ENCODE results near the gene DNMT3A.

DNMT3A gene

DNA sequence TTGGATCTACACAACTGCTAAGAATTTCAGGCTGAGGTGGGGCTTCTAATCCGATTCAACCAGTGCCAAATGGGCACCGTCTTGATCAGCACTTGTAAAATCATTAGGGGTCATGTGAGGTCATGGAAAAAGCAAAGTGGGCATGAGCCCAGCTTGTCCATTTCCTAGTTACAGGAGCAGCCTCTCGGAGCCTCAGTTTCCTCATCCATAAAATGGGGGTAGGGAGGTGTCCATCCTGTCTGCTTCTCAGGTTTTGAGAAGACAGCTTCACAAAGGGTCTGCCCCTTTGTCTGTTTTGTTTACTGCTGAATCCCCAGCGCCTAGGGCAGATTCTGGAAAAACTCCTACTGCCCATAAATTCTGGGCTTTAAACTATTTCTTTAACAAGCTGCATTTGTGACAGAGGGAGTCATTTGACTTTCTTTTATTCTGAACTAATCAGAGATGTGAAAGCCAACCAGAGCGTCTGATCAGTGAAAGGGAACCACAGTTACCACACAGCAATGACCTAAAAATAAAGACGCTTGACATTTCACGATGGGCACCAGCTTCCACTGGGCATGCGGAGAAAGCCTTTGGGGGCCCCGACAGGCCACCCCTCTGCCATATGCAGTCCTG lies 38.9 kb downstream of the DNMT3A start:
- DNase-seq = no peak

DNA sequence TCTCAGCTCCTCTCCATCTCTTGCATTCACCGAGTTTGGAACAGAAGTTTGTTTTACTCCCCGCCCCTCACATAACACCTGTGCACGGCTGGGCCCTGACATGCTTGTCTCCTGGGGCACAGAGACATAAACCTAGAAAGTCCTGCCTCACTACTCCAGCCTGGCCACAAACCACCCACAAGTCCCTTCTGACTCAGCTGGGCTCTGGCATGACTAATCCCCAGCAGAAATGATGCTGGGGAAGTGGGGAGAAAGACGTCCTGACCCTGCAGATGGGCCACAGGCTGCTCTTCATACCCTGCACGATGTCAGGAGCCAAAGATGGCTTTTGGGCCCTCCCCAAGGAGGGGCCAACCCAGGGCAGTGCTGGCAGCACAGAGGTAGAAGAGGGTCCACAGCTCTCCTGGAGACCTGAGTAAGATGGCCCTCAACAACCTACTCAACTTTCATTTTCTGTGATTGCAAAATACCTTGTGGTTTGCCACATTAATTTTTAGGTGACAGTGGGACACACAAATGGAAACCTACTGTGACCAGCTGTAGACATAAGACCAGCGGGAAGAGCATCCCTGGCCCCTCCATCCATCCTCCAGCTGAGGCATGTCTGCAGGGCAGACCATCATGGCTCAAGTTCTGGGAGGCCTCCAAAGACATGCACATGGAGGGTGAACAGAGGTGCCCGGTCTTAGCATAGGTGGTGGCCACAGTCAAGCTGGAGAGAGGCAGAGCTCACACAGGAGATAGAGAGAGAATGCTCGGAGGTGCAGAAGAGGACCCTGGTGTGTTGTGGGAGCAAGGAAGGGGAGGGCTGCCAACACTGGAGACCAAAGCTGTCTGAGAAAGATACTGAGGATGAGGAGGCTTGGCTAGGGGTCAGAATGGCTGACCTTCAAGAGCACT lies 40.0 kb downstream of the DNMT3A start:
- DNase-seq = no peak

- DNase-seq = no peak
Observed at GRCh38 chr2:25300001-25300400, 41.7 kb downstream of the DNMT3A start.

DNA sequence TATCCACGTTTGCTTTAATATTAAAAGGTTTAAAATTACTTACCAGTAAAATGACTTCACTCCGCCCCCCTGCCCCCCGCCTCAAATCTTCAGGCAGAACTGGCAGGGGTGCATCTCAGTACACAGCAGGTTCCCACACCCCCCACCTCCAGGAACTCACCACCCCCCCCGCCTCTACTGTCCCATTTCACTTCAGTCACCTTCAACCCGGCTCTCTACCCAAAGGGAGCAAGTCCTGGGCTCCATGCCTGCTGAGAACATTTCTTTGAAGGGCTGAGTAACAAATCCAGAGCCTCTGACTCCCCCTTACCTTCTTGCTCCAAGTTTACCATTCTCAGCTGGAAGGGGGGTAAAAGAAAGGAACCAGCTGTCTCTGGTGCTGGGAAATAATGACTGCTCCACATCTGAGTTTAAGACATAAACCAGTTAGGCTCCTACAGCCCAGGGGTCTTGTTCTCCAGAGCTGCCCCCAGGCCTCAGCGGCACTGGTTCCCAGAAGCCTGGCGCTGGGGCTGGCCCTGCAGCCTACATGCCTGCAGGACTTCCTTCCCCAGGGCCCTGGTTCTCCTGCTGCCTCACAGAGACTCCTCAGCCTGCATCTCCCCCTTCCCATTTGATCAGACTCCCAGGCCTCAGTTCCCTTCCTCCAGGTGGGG lies 42.8 kb downstream of the DNMT3A start:
- no peak for DNase-seq

- no peak for DNase-seq
Observed at GRCh38 chr2:25297738-25298137, 44.0 kb downstream of the DNMT3A start.

- no peak for DNase-seq
Observed at GRCh38 chr2:25295621-25296020, 46.1 kb downstream of the DNMT3A start.

DNA sequence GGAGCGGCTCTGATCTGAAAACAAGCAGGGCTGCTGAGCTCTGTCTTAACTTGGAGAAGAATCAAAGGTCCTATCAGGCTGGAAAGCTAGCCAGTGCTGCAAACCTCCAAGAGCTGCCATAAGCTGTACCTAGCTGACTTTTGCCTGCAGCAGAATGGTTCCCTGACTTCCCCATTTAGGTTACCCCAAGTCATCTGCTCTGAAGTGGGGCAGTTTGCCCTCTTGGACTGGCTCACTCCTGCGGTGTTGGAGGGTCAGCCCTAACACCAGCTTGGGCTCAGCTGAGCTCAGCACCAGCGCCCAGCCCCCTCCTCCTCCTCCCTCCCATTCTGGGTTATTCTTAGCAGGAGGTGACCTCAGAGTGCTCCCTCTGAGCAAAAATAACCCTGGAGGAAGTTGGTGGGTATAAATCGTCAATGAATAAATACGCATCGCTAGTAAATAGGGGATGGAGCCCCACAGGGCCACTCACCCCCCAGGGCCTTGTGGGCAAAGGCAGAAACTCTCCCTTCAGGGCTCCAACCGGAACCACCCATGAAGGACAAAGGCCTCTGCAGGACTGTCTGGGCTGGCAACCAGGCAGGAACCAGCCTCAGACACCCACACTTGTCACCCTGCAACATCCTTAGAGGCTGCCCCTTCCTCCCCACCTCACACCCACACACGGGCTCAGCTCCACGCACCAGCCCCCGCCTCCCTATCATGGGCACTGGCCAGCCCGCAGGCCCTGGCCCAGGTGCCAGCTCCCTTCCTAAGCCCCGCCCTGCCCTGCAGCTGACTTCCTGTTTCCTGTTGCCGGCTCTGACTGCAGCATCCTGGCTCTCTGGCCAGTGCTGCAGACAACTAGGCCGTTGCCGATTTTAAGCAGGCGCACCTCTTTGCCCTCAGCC lies 46.9 kb downstream of the DNMT3A start:
- no peak for DNase-seq

DNA sequence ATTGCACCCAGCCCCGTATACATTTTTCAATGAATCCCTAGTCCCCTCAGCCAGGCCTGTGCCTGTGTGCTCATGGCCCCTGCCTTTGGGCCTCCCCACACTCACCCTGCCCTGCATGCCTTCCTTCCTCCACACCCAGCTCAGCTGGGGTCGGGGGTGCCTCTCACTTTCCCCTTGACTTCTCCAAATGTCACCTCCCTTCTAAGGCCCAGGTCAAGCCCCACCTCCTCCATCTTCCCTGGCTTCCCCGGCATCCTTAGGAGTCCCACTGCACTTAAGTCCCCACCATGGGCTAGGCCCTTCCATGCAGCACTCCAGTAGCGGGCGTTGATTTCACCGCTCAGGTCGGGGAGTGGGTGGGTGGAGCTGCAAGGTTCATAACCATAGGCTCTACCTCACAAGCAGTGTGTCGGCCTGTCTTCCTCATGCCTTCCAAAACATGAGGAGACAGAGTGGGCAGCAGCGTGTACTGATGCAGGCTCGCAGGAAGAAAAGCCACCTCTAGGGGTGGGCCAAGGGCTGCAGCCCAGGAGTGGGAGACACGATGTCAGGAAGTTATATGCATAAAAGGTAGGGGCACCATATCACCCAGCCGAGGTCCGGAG lies 47.7 kb downstream of the DNMT3A start:
- no peak for DNase-seq

DNA sequence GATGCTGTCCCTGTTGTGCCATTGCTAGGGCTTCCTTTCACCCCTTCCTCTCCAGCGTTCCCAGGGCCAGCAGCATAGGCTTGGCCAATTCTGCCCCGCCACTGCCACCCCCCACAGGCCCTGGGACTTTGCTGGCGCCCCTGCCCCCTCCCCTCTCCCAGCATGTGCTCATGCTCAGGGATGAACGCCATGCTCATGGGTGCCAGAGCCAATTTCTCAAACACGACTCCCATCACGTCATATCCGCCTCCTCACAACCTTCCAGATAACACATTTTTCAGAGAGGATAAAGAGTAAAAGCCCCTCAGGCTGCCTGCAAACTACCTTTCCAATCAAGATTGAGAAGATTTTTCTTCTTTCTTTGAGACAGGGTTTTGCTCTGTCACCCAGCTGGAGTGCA lies 48.6 kb downstream of the DNMT3A start:
- DNase-seq = no peak

DNA sequence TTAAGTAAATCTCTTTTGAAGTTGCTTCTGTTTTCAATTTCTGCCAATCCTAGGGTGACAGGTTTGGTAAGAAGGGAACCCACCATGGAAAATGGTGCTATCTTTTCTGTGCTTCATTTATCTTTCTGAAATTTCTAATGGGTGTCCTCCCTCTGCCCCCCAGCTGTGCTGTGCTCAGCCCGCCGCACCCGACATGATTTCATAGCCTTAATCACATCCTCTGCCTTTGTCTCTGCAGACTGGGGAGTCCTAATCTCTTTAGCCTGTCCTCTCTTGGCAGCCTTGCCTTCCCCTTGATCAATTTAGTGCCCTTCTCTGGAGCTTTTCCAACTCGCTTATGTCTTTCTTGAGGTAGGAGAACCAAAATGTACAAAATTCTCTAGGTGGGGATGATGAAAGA lies 49.3 kb downstream of the DNMT3A start:
- DNase-seq = no peak

DNA sequence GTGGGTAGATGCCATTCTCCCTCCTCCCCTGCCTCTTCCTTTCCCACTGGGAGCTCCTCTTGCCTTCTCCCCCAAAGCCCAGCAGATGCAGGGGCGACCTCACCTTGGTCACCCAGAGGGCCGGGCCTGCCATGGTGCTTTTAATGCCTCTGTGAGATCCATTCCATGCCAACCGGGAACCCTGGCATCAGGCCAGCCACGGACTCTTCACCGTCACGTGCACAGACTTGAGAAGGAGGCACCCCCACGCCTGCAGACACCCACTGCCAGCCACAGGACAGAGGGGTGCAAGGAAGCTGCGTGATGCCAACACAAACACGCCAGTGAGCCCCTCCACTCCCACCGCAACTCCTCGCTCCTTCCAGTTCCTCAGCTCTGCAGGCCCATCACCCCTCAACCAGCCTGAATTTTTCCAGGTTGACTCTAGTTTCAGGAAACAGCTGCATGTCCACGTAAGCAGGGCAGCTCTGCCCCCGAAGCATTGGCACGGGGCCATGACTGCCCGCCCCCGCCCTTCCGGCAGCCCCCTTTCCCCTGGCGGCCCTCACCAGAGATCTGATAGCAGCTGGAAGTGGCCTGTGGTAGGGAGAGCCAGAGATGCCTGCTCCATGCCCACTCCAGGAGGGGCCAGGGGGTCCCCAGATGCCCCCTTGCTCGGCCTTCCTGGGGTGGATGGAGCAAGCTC lies 50.8 kb downstream of the DNMT3A start:
- no peak for DNase-seq

DNA sequence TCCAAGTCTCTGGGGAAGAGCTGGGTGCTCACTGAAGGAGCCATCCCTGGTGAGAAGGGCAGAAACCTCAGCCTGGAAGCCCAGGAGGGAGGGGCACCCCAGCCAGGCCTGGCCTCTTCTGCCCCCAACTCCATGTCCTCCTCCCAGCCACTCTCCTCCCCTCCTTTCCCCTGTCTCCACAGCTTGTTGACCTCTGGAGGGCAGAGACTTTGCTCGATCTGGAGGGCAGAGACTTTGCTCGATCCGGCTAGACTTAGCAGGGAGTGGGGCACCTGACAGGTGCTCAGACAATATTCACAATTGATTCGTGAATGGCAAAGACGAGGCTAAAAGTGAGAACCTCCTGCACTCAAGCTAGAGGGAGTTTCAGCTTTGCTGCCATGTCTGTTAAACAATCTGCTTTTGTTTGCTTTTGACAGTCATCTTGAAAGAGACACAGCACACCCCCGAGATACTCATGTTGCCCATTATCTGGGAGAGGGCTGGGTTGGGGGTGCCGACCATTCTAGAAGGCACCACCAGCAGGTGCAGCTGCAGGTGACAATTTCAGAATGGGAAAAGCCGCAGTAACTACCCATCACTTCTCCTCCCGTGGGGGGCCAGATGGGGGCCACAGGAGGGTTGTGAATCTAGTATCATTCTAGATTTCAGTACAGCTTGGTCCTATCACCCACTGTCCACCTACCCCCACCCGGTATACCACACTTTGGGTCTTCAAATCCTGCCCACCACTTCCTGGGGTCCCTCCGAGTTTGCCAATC lies 54.8 kb downstream of the DNMT3A start:
- no peak for DNase-seq

DNA sequence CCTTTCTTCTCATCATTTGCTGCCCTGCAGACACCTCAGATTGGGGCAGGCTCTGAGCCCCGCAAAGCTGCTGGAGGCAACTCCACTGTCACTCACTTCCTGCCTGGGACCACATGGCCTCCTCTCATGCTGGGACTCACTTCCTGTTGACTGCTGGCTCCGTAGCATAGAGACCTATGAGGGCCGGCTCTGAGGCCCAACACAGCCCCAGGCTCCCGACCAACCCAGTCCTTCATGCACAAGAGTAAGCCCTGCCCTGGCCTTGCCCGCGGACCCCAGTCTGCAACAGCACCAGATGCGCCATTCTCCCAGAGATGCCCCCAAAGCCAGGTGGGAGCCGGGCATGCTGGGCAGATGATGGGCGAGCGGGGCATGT lies 55.7 kb downstream of the DNMT3A start:
- no peak for DNase-seq

DNA sequence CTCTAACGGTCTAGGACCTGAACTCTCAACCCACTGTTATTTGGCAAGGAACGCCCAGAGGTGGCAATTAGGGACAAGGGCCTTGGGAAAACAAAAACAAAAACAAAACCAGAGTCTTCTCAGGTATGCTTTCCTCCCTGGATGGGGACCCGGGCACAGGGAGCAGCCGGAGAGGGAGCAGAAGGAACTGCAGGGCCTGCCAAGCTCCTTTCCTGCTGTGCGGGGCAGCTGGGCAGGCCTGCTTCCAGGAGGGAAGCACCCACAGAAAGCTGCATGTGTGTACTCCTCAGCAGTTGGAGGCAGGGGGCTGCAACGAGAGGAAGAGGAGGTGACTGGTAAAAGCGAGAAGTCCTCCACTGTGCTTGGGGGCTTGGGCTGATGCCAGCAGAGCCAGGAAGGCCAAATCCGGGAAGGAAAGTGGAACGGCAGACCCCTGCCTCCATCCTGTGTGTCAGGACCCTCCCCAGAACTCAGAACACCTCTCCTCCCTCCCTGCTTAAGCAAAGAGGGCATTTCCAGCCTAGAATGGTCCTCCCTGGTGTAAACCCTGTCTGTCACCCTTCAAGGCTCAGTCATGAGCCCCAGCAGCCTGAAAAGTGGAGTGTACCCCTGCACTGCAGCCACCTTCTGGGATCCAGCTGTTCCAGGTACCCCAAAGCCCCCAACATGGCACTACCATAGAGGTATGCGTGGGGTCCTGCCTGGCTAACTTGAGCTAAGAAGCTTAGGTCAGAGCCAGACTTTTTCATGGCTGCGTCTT lies 56.3 kb downstream of the DNMT3A start:
- no peak for DNase-seq

DNA sequence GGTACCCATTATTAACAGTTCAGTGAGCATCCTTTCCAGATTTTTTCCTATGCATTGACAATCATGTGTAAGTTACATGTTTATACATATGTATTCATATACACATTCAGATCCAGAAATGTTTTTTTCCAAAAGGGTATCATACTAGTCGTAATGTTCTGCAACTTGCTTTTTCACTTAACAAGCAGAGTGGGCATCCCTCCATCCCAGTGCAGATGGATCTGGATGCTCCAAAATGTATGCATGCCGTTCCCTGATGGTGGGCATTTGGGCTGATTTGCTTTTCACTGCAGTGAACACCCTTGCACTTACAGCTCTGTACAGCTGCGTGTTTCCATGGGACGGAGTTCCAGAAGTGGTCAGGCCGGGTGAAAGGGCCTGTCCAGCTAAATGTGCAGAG lies 57.0 kb downstream of the DNMT3A start:
- DNase-seq = no peak

GRCh38 chr2:25283921-25284320 lies 57.8 kb downstream of the DNMT3A start:
- no peak for DNase-seq

DNA sequence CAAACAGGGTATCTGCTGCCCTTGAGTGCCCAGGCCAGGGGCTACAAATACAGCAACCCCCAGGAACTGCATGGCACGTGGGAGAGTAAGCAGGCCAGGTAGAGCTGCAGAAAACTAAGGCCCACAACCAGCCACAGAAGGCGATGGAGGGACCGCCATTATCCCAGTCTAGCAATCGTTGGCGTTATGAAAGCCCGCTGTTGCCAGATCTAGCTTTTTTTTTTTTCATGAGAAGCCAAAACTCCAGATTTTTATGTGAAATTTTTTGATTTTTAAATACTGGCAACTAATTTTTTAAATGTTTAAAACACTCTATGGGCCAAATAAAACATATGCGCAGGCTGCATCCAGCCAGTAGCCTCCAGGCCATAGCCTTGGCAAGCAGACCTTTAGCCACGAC lies 59.8 kb downstream of the DNMT3A start:
- no peak for DNase-seq

GRCh38 chr2:25281522-25281921 lies 60.2 kb downstream of the DNMT3A start:
- DNase-seq = no peak

DNA sequence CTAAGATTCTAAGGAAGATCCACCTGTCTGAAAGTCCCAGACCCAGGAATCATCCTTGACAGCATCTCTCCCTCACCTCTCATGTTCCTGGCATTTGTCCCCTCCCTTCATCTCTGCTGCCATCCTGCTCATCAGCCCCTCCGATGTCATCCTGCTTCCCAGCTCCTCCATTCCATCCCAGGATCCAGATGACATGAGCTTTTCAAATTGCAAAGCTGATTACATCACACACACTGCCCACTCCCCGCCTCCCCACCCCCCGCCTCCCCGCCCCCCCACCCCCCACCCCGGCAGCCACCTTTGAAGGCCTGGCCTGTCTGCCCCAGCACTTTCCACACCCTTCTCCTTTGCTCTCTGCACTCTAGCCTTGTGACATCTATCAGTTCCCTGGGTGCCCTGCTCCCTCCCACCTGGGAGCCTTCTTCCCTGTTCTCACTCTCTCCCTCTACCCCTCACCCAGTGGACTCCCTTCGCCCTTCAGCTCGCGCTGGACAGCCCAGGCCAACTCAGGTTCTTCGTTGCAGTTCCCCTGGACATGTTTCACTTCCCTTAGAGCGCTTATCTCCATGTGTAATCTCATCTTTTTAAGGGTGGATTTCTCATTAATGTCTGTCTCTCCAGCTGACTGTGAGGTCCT lies 61.6 kb downstream of the DNMT3A start:
- DNase-seq = no peak

DNA sequence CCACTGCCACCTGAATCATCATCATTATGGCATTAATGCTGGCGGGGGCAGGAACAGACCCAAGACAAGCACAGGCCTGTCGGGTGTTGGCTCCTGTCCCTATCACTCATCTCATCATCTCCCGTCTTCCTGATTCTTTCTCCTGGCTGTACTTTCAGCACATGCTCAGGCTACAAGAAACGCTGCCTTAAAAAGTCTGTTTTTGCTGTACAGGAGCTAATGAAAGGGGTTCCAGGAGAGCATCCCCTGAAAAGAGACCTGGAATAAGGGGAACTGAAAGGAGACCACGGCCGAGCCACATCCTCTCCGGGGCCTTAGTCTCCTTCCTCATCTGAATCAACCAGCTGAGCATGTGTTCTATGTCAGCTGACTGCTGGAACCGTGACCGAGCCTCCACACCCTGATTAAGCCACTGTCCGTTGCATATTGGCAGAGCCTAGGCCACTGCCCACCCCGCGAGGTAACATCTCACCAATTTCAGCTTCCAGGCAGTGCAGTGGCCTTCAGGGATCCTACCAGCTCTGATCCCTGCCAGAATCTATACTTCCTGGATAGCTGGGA lies 62.6 kb downstream of the DNMT3A start:
- no peak for DNase-seq
